AG09319 (cell line): ENCODE results near the gene RAMP2.
"Not testable (repeated sequence)": the region's sequence is repeated elsewhere in the genome, so short reads cannot be mapped to it uniquely, and the experiment has no call there.

ENCODE experiments used
- DNase-seq: peaks from one replicate; pipeline ENCODE4 v3.0.0-alpha.2; 2010; ENCODE audit warnings: low read depth; ENCODE audit errors: extremely low read depth
- TF ChIP-seq, protein P1 (sequence below): IDR thresholded peaks from 2 replicates; pipeline ENCODE4 v1.5.1; 2011; ENCODE audit warnings: low read depth, mild to moderate bottlenecking, inconsistent platforms, low read length, moderate library complexity

The RAMP2 gene

DNA sequence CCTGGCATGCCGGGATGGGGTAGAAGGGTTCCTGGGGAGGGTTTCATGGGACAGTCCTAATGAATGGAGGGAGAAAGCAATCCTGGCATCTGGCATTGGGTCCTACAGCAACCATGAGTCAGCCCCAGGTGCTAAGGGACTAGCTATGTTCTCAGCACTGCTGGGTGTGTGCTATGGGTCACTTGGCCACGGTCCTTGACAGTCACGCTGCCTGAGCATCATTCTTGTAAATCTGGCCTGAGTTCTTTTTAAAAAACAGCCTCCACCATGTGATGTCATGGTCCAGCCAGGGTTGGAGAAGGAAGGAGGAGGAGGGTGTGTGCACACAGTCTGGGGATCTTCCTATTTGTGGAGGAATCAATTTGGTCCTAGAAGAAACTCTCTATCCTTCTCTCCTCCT lies 6.2 kb upstream of the RAMP2 start:
- no peak for DNase-seq
- TF ChIP-seq, protein P1, sequence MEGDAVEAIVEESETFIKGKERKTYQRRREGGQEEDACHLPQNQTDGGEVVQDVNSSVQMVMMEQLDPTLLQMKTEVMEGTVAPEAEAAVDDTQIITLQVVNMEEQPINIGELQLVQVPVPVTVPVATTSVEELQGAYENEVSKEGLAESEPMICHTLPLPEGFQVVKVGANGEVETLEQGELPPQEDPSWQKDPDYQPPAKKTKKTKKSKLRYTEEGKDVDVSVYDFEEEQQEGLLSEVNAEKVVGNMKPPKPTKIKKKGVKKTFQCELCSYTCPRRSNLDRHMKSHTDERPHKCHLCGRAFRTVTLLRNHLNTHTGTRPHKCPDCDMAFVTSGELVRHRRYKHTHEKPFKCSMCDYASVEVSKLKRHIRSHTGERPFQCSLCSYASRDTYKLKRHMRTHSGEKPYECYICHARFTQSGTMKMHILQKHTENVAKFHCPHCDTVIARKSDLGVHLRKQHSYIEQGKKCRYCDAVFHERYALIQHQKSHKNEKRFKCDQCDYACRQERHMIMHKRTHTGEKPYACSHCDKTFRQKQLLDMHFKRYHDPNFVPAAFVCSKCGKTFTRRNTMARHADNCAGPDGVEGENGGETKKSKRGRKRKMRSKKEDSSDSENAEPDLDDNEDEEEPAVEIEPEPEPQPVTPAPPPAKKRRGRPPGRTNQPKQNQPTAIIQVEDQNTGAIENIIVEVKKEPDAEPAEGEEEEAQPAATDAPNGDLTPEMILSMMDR, result no peak

DNA sequence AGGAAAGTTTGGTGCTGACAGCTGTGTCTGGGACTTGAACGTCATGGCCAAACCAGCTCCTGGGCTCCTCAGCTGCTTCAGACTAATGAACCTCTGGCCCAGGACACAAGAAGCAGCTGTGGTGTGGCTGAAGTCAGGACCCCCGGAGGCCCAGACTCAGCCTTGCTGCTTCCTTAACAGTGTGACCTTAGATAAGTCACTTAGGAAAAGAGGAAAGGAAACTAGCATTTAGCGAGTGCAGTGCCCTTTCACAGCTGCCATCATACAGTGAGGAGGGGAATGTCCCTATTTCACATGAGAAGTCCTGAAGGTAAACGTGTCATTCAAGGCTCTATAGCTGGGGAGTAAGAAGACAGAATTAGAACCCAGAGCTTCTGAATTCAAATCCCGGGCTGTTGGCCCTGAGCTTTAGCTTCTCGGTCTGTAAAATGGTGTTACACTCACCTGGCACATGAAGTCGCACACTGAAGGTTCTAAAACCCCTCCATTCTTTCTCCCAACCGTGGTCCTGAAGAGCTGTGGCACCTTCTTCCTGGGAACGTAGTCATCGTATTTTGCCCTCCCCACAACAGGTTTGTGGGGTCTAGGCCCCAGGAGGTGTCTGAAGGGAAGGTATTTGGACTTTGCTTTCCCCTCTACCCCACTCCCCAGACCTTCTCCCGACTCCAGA lies 910 bp upstream of the RAMP2 start:
- TF ChIP-seq, protein P1, result no peak
- no peak for DNase-seq

DNA sequence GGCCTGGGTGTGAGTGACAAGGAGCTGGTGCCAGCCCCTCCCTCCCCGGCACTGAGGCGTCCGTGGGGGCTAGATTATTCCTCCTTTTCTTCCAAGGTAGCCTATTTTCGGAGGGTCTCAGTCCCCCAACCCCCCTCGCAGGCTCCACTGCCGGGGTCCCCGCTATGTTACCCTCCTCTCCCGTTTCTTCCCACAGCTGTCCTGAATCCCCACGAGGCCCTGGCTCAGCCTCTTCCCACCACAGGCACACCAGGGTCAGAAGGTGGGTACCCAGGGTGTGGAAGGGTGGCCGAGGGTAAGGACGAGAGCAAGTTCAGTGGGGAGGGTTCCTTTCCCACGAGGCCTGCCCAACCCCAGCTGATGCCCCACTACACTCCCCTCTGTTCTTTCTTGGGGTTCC lies 611 bp downstream of the RAMP2 start:
- TF ChIP-seq, protein P1, result no peak
- DNase-seq, result no peak

DNA sequence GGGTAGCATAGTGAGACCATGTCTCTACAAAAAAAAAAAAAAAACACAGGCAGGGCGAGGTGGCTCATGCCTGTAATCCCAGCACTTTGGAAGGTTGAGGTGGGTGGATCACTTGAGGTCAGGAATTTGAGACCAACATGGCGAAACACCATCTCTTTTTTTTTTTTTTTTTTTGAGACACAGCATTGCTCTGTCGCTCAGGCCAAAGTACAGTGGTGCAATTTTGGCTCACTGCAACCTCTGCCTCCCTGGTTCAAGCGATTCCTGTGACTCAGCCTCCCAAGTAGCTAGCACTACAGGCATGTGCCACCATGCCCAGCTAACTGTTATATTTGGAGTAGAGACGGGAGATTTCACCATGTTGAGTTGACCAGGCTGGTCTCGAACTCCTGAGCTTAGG lies 5.1 kb downstream of the RAMP2 start:
- TF ChIP-seq, protein P1, result no peak
- DNase-seq, result no peak

DNA sequence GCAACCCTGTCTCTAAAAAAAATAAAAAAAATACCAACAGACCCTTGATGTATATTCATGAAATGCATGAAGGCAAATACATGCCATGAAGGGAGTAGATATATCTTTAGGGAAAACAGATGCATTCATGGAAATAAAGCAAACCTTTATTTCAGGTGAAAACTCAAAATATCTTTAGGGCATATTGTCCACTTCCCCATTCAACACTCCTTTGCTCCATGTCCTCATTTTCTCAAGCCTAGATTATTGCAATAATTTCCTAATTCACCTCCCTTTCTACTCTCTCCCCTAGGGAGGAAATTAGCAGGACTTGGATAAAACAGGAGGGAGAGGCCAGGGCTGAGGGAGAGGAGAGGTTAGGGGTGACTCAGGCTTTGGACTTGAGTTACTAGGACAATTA lies 6.5 kb downstream of the RAMP2 start:
- no peak for DNase-seq
- TF ChIP-seq, protein P1, result no peak

DNA sequence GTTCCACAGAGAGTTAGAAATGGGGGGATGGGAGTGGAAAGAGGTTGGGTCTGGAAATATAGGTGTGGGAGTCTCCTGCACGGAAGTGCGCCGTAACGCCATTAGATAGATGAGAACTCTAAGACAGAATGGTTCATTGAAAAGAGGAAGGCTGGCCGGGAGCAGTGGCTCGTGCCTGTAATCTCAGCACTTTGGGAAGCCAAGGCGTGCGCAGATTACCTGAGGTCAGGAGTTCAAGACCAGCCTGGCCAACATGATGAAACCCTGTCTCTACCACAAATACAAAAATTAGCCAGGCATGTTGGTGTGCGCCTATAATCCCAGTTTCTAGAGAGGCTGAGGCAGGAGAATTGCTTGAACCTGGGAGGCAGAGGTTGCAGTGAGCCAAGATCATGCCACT lies 7.0 kb downstream of the RAMP2 start:
- not testable (repeated sequence) for DNase-seq

DNA sequence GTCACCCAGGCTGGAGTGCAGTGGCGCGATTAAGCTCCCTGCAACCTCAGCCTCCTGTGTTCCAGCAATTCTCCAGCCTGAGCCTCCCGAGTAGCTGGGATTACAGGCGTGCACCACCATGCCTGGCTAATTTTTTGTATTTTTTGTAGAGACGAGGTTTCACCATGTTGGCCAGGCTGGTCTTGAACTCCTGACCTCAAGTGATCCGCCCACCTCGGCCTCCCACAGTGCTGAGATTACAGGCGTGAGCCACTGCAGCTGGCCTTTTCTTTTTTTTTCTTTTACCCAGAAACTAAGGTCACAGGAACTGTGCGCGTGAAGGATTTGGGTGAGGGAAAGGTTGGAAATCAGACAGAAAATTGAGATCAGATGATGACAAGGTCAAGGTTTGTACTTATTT lies 8.9 kb downstream of the RAMP2 start:
- not testable (repeated sequence) for DNase-seq

DNA sequence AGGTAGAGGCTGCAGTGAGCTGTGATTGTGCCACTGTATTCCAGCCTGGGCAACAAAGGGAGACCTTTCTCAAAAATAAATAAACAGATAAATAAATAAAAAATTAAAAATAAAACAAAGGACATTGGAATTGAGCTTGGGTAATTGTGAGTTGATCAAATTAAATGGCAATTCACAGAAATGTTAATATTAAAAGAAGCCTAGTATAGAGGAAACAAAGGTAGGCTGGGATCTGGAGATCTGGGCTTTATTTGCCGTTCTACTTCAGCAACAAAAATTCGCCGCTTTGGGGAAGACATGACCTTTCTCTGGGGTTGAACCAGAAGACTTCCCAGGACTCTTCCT lies 11.9 kb downstream of the RAMP2 start:
- no peak for DNase-seq
- TF ChIP-seq, protein P1, result no peak
